T-helper 2 cell treated with Interferon-gamma antibody and Interleukin-4, amounts not matched to agents 100 ng/mL and 5 ng/mL, for 36 hours (primary cell): ENCODE results near the gene MIF. TPM values are rescaled to one million over a fixed set of nuclear protein-coding genes. Genes with fewer than 3 reads are reported as not detected.
"Not testable (repeated sequence)": the region's sequence is repeated elsewhere in the genome, so short reads cannot be mapped to it uniquely, and the experiment has no call there.

Experiments used
- intact Hi-C: fragments of 100-400 bp; cut with micrococcal nuclease; formaldehyde crosslinking; loops from one replicate; pipeline ENCODE4 v1.15.1; 2023
- total RNA-seq: library from RNA; stranded (reverse); gene quantifications from 2 replicates; pipeline ENCODE4 v1.2.3, GENCODE V29; 2022

The MIF gene
- total RNA-seq, 1 donor from 2014 or later: 1,011 TPM

- intact Hi-C loops: loop anchor here (10.0 kb wide), 1 partner anchor 377 kb away; the partner anchor contains the start of gene SPECC1L
Measured at GRCh38 chr22:23898006-23898974, 4.1 kb downstream of the MIF start.

DNA sequence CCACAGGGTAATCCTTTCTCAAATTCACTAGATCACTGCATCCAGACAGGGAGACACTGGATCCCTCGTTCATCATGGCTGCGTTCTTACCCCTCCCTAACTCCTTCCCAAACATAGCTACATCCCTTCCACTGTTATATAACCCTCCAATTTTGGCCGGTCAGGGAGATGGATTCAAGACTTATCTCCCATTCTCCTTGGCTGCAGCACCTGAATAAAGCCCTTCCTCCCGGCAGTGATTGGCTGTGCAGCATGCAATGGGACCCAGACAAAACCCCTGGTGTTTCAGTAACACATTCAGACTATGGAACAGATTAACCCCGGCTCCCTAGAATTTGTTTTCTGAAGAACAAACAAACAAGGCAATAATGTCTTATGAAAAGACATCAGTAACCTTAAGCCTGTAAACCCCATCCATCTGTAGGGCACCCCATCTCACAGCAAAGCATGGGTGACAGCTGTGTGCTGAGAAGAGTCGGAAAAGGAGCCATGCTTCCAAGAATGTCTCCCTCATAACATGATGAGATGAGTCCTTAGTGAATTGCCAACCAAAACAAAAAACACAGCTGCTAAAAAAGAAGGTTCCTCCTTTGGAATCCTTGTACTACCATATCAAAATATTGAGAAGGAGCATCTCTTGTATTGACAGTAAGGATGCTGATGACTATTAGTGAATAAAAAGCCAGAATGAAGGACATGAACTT lies 5.0 kb downstream of the MIF start:
- intact Hi-C loops: loop anchor here (10.0 kb wide), 1 partner anchor 376 kb away; the partner anchor contains the start of gene SPECC1L

DNA sequence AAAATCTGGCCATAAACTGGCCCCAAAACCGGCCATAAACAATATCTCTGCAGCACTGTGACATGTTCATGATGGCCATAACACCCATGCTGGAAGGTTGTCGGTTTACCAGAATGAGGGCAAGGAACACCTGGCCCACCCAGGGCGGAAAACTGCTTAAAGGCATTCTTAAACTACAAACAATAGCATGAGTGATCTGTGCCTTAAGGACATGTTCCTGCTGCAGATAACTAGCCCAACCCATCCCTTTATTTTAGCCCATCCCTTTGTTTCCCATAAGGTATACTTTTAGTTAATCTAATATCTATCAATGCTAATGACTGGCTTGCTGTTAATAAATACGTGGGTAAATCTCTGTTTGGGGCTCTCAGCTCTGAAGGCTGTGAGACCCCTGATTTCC lies 6.0 kb downstream of the MIF start:
- intact Hi-C loops: not testable (repeated sequence)

DNA sequence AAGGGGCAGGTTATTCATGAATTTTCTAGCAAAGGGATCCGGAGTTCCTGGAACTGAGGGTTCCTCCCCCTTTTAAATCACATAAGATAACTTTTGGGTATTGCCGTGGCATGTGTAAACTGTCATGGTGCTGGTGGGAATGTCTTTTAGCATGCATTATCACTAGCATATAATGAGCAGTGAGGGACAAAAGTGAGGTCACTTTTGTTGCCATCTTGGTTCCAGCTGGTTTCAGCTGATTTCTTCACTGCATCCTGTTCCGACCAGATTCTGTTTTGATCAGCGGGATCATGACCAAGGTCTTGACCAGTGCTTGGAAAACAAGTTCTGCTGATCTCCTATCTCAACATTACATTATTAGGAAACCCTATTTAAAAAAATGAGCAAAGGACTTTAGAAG lies 7.4 kb downstream of the MIF start:
- intact Hi-C loops: no loop called here

- intact Hi-C loops: no loop called here
Measured at GRCh38 chr22:23903328-23903971, 9.3 kb downstream of the MIF start.

- intact Hi-C loops: no loop called here
Measured at GRCh38 chr22:23904573-23905254, 10.5 kb downstream of the MIF start.

- intact Hi-C loops: no loop called here
Measured at GRCh38 chr22:23906641-23907040, 12.5 kb downstream of the MIF start.

GRCh38 chr22:23907423-23907822 lies 13.2 kb downstream of the MIF start:
- intact Hi-C loops: not testable (repeated sequence)

- intact Hi-C loops: no loop called here
Measured at GRCh38 chr22:23908587-23909205, 14.5 kb downstream of the MIF start.

GRCh38 chr22:23909296-23909898 lies 15.2 kb downstream of the MIF start:
- intact Hi-C loops: no loop called here

- intact Hi-C loops: loop anchor here (5.0 kb wide), 1 partner anchor 53 kb away; the partner anchor contains the start of gene SLC2A11
Measured at GRCh38 chr22:23910496-23911190, 16.5 kb downstream of the MIF start.

DNA sequence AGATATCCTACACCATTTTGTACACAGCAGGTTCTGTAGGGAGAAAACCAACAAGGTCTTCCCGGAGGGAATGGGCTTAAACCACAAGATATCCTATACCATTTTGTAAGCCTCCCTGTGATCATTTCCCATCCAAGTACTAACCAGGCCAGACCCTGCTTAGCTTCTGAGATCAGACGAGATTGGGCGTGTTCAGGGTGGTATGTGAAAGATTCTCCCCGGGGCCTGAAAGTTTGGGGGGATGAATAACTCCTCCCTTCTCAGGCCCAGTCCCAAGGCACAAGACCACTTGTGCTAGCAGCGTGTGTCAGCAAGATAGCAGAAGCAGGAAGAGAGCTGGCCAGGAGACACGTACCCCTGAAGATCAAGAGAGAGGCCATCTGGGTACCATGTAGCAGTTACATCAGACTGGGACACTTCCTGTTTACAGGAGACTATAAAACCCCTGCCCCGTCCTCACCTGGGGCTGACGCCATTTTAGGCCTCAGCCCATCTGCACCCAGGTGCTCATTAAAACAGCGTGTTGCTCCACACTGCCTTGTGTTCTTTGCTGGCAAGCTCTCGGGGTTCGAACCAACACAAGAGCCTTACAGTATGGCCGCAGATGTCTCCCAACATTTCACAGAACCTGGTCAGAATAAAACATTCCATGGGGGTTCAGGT lies 17.3 kb downstream of the MIF start:
- intact Hi-C loops: loop anchor here (5.0 kb wide), 1 partner anchor 54 kb away; the partner anchor contains the start of gene SLC2A11

DNA sequence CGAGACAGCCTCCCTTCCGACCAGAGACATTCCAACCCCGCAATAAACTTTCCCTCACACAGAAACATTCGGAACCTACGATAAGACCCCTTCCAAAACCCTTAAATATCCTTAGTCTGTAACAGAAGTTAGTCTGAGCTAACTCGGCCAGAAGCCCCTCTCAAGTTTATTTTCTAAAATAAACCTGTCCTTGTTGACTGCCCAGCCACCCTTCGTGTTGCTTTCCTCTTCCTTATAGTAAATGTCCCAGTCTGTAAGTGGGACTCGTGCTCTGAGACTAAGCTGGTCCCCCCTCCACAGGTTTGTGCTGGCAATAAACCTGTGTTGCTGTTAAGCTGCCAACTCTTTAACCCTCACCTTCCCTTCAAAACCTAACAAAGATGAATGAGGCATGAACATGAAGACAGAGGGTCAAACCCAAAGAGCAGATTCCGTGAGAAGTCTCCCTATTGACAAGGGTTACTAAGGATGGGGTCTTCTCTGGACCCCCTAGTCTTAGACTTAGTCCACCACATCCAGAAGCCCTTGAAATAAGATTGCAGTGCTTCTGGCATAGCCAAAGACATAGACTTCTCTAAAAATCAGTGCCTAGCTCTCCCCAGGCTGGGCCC lies 18.2 kb downstream of the MIF start:
- intact Hi-C loops: loop anchor here (5.0 kb wide), 1 partner anchor 55 kb away; the partner anchor contains the start of gene SLC2A11

DNA sequence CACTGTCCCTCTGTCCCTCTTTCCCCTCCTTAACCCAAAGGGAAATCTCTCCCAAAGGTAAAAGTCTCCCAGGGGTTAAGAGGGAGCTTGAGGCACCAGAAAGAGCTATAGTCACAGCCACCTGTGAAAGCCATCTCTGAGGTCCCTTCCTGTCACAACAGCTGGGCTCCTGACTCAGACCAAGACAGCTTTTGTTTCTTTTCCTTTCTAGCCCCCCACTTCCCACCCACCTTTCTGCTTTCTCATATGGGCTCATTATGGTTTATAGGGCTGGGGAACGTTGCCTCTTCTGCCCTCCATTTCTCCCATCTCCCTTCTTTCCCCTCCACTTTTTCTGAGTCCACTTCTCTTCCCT lies 19.1 kb downstream of the MIF start:
- intact Hi-C loops: loop anchor here (5.0 kb wide), 1 partner anchor 56 kb away; the partner anchor contains the start of gene SLC2A11

- intact Hi-C loops: loop anchor here (1.0 to 5.0 kb wide), 3 partner anchors 20 to 197 kb away; partner anchors contain the start of genes MIF and SLC2A11
Measured at GRCh38 chr22:23913661-23914353, 19.6 kb downstream of the MIF start.

GRCh38 chr22:23915290-23915689 lies 21.1 kb downstream of the MIF start:
- intact Hi-C loops: no loop called here

GRCh38 chr22:23920267-23920611 lies 26.1 kb downstream of the MIF start:
- intact Hi-C loops: not testable (repeated sequence)
